Endothelial cell of umbilical vein (primary cell): ENCODE measurements around the gene MARVELD3. TPM values are rescaled to one million over a fixed set of nuclear protein-coding genes. Genes with fewer than 3 reads are reported as not detected.

Source experiments
- BruUV-seq: library from RNA; stranded (reverse); fragments of 400-500 nt; replicated peaks from 2 replicates; lab custom pipeline; 2021; lab: Mats Ljungman, UMichigan
- CTCF ChIA-PET: fragments of 300-600, 350-600 bp; sonication (Branson Sonifier 250); formaldehyde crosslinking; loops from one replicate; lab custom pipeline; 2021; ENCODE audit warnings: antibody characterized with exemption, inconsistent platforms; lab: Charles Lee
- POLR2A ChIA-PET: fragments of 300-600, 350-600 bp; sonication (Branson Sonifier 250); formaldehyde crosslinking; loops from one replicate; lab custom pipeline; 2021; ENCODE audit warnings: antibody characterized with exemption, inconsistent platforms; lab: Charles Lee
- DNase-seq: peaks from one replicate; pipeline ENCODE4 v3.0.0-alpha.2; 2011; ENCODE audit warnings: low read depth, low spot score
- FAIRE-seq: peaks from 2 replicates; lab custom pipeline; 2011; peaks lifted over from hg19 to GRCh38; lab: Jason Lieb, UNC
- H2AFZ ChIP-seq: 2 replicates; pipeline ENCODE4 v1.6.0; 2012; ENCODE audit warnings: low read depth, low read length, control low read depth, inconsistent platforms
- H3K27ac ChIP-seq: 2 replicates; pipeline ENCODE4 v1.5.1; 2011; ENCODE audit warnings: low read depth, mild to moderate bottlenecking, control low read depth, low read length, moderate library complexity; ENCODE audit not compliant: insufficient read depth
- H3K27me3 ChIP-seq, 2 experiments: 2 replicates each; pipeline versions ENCODE4 v1.6.0 to v1.6.1; 2011; ENCODE audit warnings: low read length in 2 of 2, mixed read lengths in 1 of 2; ENCODE audit not compliant: control insufficient read depth in 2 of 2, insufficient read depth in 2 of 2
- H3K36me3 ChIP-seq, 2 experiments: 2 replicates in 1 of 2; 3 replicates in 1 of 2; pipeline ENCODE4 v1.5.1; 2011; ENCODE audit warnings: low read length in 2 of 2, mild to moderate bottlenecking in 1 of 2, moderate library complexity in 1 of 2; ENCODE audit not compliant: control insufficient read depth in 2 of 2, insufficient read depth in 2 of 2; ENCODE audit errors: extremely low read depth in 1 of 2
- H3K4me1 ChIP-seq: 3 replicates; pipeline ENCODE4 v1.5.1; 2011; ENCODE audit warnings: mild to moderate bottlenecking, low read length; ENCODE audit not compliant: control insufficient read depth, insufficient read depth; ENCODE audit errors: extremely low read depth
- H3K4me2 ChIP-seq: 2 replicates; pipeline ENCODE4 v1.6.1; 2011; ENCODE audit warnings: low read length, control low read depth, mixed read lengths; ENCODE audit not compliant: insufficient read depth
- H3K4me3 ChIP-seq, 3 experiments: fragments of 200-600 bp in 1 of 3; sonication (generic), shearing (Covaris generic) in 1 of 3; replicated peaks in 1 of 3; 2 replicates each; pipeline ENCODE4 v1.5.1; 2011 to 2016; ENCODE audit warnings: control low read depth in 3 of 3, low read length in 3 of 3, mild to moderate bottlenecking in 2 of 3, inconsistent platforms in 1 of 3, low read depth in 1 of 3, moderate library complexity in 1 of 3; ENCODE audit not compliant: insufficient read depth in 1 of 3
- H3K79me2 ChIP-seq: 2 replicates; pipeline ENCODE4 v1.6.0; 2012; ENCODE audit warnings: low read length, inconsistent platforms; ENCODE audit not compliant: control insufficient read depth, insufficient read depth
- H3K9ac ChIP-seq: replicated peaks from 2 replicates; pipeline ENCODE3; 2011; ENCODE audit warnings: low read length, control low read depth; ENCODE audit not compliant: insufficient read depth; ENCODE audit errors: extremely low read depth
- H3K9me1 ChIP-seq: replicated peaks from 3 replicates; pipeline ENCODE4 v1.6.0; 2011; ENCODE audit warnings: mild to moderate bottlenecking, low read length; ENCODE audit not compliant: control insufficient read depth, insufficient read depth; ENCODE audit errors: extremely low read depth
- H3K9me3 ChIP-seq: replicated peaks from 2 replicates; pipeline ENCODE4 v1.5.1; 2012; ENCODE audit warnings: low read length, inconsistent platforms; ENCODE audit not compliant: control insufficient read depth, insufficient read depth
- H4K20me1 ChIP-seq: replicated peaks from 2 replicates; pipeline ENCODE3; 2011; ENCODE audit warnings: mild to moderate bottlenecking, low read length; ENCODE audit not compliant: control insufficient read depth, insufficient read depth; ENCODE audit errors: extremely low read depth
- CTCF ChIP-seq, 2 donors: IDR thresholded peaks; 1 replicate in 1 of 2; 2 replicates in 1 of 2; pipeline ENCODE4 v1.5.1; 2011; ENCODE audit warnings: low read length in 2 of 2, mild to moderate bottlenecking in 2 of 2, moderate library complexity in 2 of 2, control low read depth in 1 of 2, inconsistent platforms in 1 of 2, low read depth in 1 of 2; ENCODE audit not compliant: insufficient read depth in 1 of 2; ENCODE audit errors: extremely low read depth in 1 of 2
- EZH2 ChIP-seq: IDR thresholded peaks from 2 replicates; pipeline ENCODE4 v1.6.1; 2012; ENCODE audit warnings: borderline replicate concordance, low read depth, mild to moderate bottlenecking, moderate library complexity, low read length, inconsistent platforms; ENCODE audit not compliant: severe bottlenecking
- FOS ChIP-seq: IDR thresholded peaks from 2 replicates; pipeline ENCODE4 v1.6.1; 2011; ENCODE audit warnings: mild to moderate bottlenecking, low read length, moderate library complexity, borderline replicate concordance; ENCODE audit not compliant: insufficient read depth
- GATA2 ChIP-seq: IDR thresholded peaks from 2 replicates; pipeline ENCODE4 v1.7.0; 2011; ENCODE audit warnings: low read depth, mild to moderate bottlenecking, moderate library complexity, mixed read lengths, low read length; ENCODE audit not compliant: insufficient read length, insufficient read depth
- JUN ChIP-seq: IDR thresholded peaks from 2 replicates; pipeline ENCODE4 v1.6.1; 2011; ENCODE audit warnings: borderline replicate concordance, low read depth; ENCODE audit not compliant: insufficient read length, insufficient read depth
- MAX ChIP-seq: IDR thresholded peaks from 2 replicates; pipeline ENCODE4 v1.6.1; 2011; ENCODE audit not compliant: insufficient read depth, insufficient read length
- MYC ChIP-seq: IDR thresholded peaks from one replicate; pipeline ENCODE4 v1.6.1; 2011; ENCODE audit warnings: mild to moderate bottlenecking, low read depth, low read length
- POLR2A ChIP-seq: IDR thresholded peaks from 2 replicates; pipeline ENCODE4 v1.6.1; 2012; ENCODE audit warnings: low read depth, mild to moderate bottlenecking, control low read depth, low read length
- POLR2AphosphoS5 ChIP-seq: IDR thresholded peaks from 2 replicates; pipeline ENCODE4 v1.6.1; 2012; ENCODE audit warnings: low read depth, mild to moderate bottlenecking, control low read depth, low read length, moderate library complexity; ENCODE audit not compliant: insufficient read depth
- dilution Hi-C: fragments of 300-500 bp; cut with MboI; formaldehyde crosslinking; loops from one replicate; pipeline ENCODE4 v1.15.0; 2019; ENCODE audit warnings: low sequenced_read_pairs; ENCODE audit not compliant: extremely low pct_ligation_motif_present
- intact Hi-C: fragments of 100-400 bp; cut with micrococcal nuclease; formaldehyde crosslinking; loops from one replicate; pipeline ENCODE4 v1.10.0; 2022
- polyA plus RNA-seq, 4 experiments: library from polyadenylated mRNA; depleted of rRNA in 3 of 4; stranded (reverse) in 3 of 4; unstranded in 1 of 4; fragments of >200 nt; gene quantifications; 2 replicates each; pipeline versions ENCODE4 v1.2.1 to v1.2.3, GENCODE V29; 2011 to 2012; ENCODE audit warnings: missing spikeins in 1 of 4
- total RNA-seq: library from RNA; stranded (reverse); gene quantifications from 2 replicates; pipeline ENCODE4 v1.2.3, GENCODE V29; 2021

The MARVELD3 gene
- total and polyA plus RNA-seq, 2 donors (not counting 3 experiments of a cell fraction or from before 2014, with no cell fraction given): not detected

DNA sequence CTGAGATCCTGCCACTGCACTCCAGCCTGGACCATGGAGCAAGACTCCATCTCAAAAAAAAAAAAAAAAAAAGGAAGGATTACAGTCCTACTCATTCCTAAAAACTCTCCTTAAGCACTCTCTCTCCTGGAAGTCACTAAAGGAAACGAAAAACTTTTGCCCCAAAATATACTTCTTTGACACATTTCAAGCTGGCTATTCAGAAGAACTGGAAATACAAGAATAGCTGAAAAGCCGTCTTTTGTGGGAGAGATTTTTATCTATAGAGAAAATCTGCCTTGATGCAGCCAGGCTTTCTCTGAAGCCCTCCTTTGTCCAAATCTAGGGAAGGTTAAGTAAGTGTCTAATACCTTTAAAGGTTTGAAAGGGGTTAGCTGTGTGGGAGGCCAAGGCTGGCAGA, 16.9 kb upstream of the MARVELD3 start:
- Histone ChIP-seq H3K27ac (no peak overlapping the region), H3K9me3 (no peaks in the 10 kb centered on the region), H3K4me1 (no peaks in the 10 kb centered on the region), H3K9ac (no peak overlapping the region), H2AFZ (no peak overlapping the region), H3K4me3 (no peak overlapping the region), H3K4me2 (no peak overlapping the region), H3K9me1 (no peaks in the 10 kb centered on the region), H3K79me2 (no peaks in the 10 kb centered on the region), H3K27me3 (no peaks in the 10 kb centered on the region), H4K20me1 (no peaks in the 10 kb centered on the region), H3K36me3 (no peaks in the 10 kb centered on the region)
- no peak for DNase-seq
- no peak for FAIRE-seq
- ChIA-PET POLR2A (no interaction called here), CTCF (interaction anchor here (1.2 to 1.3 kb wide), 3 partner anchors 19 to 110 kb away, joined by 3 to 5 read pairs (median 5); no protein-coding TSS in a partner anchor)
- BruUV-seq: no TSS peak
- intact Hi-C loops: no loop called here
- dilution Hi-C loops: no loop called here
- TF ChIP-seq POLR2A (no peak), FOS (no peak), POLR2AphosphoS5 (no peak), MYC (no peak), JUN (no peak), GATA2 (no peak), EZH2 (no peak), CTCF (IDR thresholded peaks at IDR 0.05; ENCODE audit: extremely low read depth in 1 of 2, insufficient read depth in 1 of 2, low read depth in 1 of 2, low read length in 2 of 2) (no peak), MAX (no peak)
